Measurements from ENCODE around the gene RGS6. TPM values are rescaled to one million over a fixed set of nuclear protein-coding genes. Genes with fewer than 3 reads are reported as not detected.

RGS6 gene
- total and polyA plus RNA-seq, 2 of the 4 experiments (the other 2 are of a cell fraction): not detected

- Histone ChIP-seq H3K9ac (ENCODE audit: low read depth, low read length) (no peak overlapping the region), H2BK120ac (ENCODE audit: low read depth, low read length) (no peak overlapping the region), H3K79me1 (ENCODE audit: low read depth in 1 of 2, low read length in 2 of 2) (no peaks in the 10 kb centered on the region), H2BK20ac (ENCODE audit: low read depth, low read length) (no peak overlapping the region), H3K27ac (ENCODE audit: insufficient read depth, low read length) (no peak overlapping the region), H3K56ac (ENCODE audit: extremely low read depth, insufficient read depth, low read length) (no peak overlapping the region), H3K23ac (ENCODE audit: low read depth, low read length) (no peak overlapping the region), H3K4me3 (ENCODE audit: insufficient read depth, low read depth, low read length) (no peak overlapping the region), H2AFZ (replicated peaks; ENCODE audit: low read length, poor library complexity) (no peak overlapping the region), H3K9me3 (ENCODE audit: control insufficient read depth, insufficient read depth, low read length) (no peaks in the 10 kb centered on the region), H4K20me1 (ENCODE audit: insufficient read depth, low read length) (no peaks in the 10 kb centered on the region), H2AK9ac (replicated peaks; ENCODE audit: low read depth, low read length, poor library complexity) (no peak overlapping the region), H4K8ac (ENCODE audit: low read depth in 2 of 2, low read length in 2 of 2) (no peak overlapping the region), H3K4me2 (ENCODE audit: low read depth, low read length) (no peak overlapping the region), H3K36me3 (ENCODE audit: control insufficient read depth, insufficient read depth, low read length) (no peaks in the 10 kb centered on the region), H3K18ac (ENCODE audit: low read depth, low read length) (no peak overlapping the region), H3K4me1 (ENCODE audit: control insufficient read depth, insufficient read depth, low read length) (no peaks in the 10 kb centered on the region), H2BK15ac (ENCODE audit: low read depth, low read length) (no peak overlapping the region), H2AK5ac (ENCODE audit: low read depth, low read length) (no peak overlapping the region), H4K5ac (ENCODE audit: low read depth, low read length) (no peak overlapping the region), H3K4ac (ENCODE audit: low read depth, low read length) (no peak overlapping the region), H2BK5ac (ENCODE audit: low read depth, low read length, poor library complexity, severe bottlenecking) (no peak overlapping the region), H3K27me3 (ENCODE audit: control insufficient read depth, insufficient read depth, low read length) (no peaks in the 10 kb centered on the region), H3K9me1 (ENCODE audit: insufficient read depth, low read length) (no peaks in the 10 kb centered on the region), H3K14ac (replicated peaks; ENCODE audit: low read depth, low read length) (no peak overlapping the region), H4K91ac (ENCODE audit: insufficient read depth, low read depth, low read length) (no peak overlapping the region)
- ATAC-seq (ENCODE audit: low read depth) (no peak), DNase-seq (no peak)
- intact Hi-C loops (cut with micrococcal nuclease): no loop called here
- ChIA-PET POLR2A (ENCODE audit: unreplicated experiment) (no interaction called here), CTCF (no interaction called here)
- no peak for TF ChIP-seq MXI1 (IDR thresholded peaks at IDR 0.05; ENCODE audit: borderline replicate concordance, low read depth, low read length)
- TF ChIP-seq RFX5 (IDR thresholded peaks at IDR 0.05; ENCODE audit: low read depth, low read length): no peak
- no peak for TF ChIP-seq CEBPB (IDR thresholded peaks at IDR 0.05; ENCODE audit: low read depth, low read length)
- no peak for TF ChIP-seq FOS (IDR thresholded peaks at IDR 0.05; ENCODE audit: low read depth, low read length)
- no peak for TF ChIP-seq ELK1 (IDR thresholded peaks at IDR 0.05; ENCODE audit: borderline replicate concordance, low read depth, low read length)
- TF ChIP-seq CTCF (conservative IDR thresholded peaks at IDR 0.05; ENCODE audit: low read depth, low read length): no peak
- TF ChIP-seq BHLHE40 (IDR thresholded peaks at IDR 0.05; ENCODE audit: low read depth, low read length): no peak
- no peak for TF ChIP-seq MAFK (IDR thresholded peaks at IDR 0.05; ENCODE audit: low read depth, low read length)
- no peak for TF ChIP-seq POLR2A (IDR thresholded peaks at IDR 0.05; ENCODE audit: low read depth, low read length)
- no peak for TF ChIP-seq RCOR1 (IDR thresholded peaks at IDR 0.05; ENCODE audit: insufficient replicate concordance, low read length)
- TF ChIP-seq RAD21 (IDR thresholded peaks at IDR 0.05; ENCODE audit: low read length): no peak
- no peak for TF ChIP-seq NFE2L2 (IDR thresholded peaks at IDR 0.05; ENCODE audit: low read depth, low read length)
- TF ChIP-seq MAZ (IDR thresholded peaks at IDR 0.05; ENCODE audit: borderline replicate concordance, low read depth, low read length): no peak
- no peak for TF ChIP-seq SMC3 (IDR thresholded peaks at IDR 0.05; ENCODE audit: low read depth, low read length)
- no peak for TF ChIP-seq CHD1 (IDR thresholded peaks at IDR 0.05; ENCODE audit: low read depth, low read length)
- no peak for TF ChIP-seq USF2 (IDR thresholded peaks at IDR 0.05; ENCODE audit: low read depth, low read length)
- in situ Hi-C loops (cut with MboI; ENCODE audit: low sequenced_read_pairs): no loop called here
- WGBS, 2 experiments (ENCODE audit: extremely low coverage in 2 of 2, insufficient read length in 1 of 2): 62% methylated on average over 4 of the region's 10 CpGs; no CpG with 5 or more reads in 1 of the 2 experiments
- BruUV-seq (replicated peaks): no TSS peak
- dilution Hi-C loops (cut with HindIII; ENCODE audit: low sequenced_read_pairs, unreplicated experiment): no loop called here
These were observed 222.6 kb downstream of the RGS6 start for GRCh38 chr14:72154645-72155378.
